Measurements from ENCODE around the gene ZNF653. TPM values are rescaled to one million over a fixed set of nuclear protein-coding genes. Genes with fewer than 3 reads are reported as not detected.

Gene ZNF653
- total and polyA plus RNA-seq, 2 of the 8 experiments (the other 6 are each of a cell fraction or from before 2014, with no cell fraction given), result 7.0 to 7.9 TPM

- TF ChIP-seq SP4 (IDR thresholded peaks at IDR 0.05; ENCODE audit: low read length) (peak; percentile 92; the same call in 1 of the 2 replicates), MAX (IDR thresholded peaks at IDR 0.05) (peak; percentile 82), SIX5 (IDR thresholded peaks at IDR 0.05; ENCODE audit: low read depth, low read length) (no peak), SP1 (IDR thresholded peaks at IDR 0.05; ENCODE audit: low read depth, low read length) (peak; percentile 84), ASH2L (IDR thresholded peaks at IDR 0.05; ENCODE audit: low read length) (no peak)
Measured at GRCh38 chr19:11479090-11479897, 26.3 kb downstream of the ZNF653 start (continued).
